Stimulated activated naive CD8-positive, alpha-beta T cell treated with anti-CD3 and anti-CD28 coated beads, Interleukin-15, amount 100 ng/mL, for 72 hours (primary cell): ENCODE results near the gene UBL7.
A peak's percentile ranks its signal among the peaks of the same experiment; 100 is the strongest.

ENCODE experiments used
- ATAC-seq: fragments of 150-1000 bp; cut with Tn5 transposase; 2 replicates; pipeline ENCODE4 v1.10.0; 2021; ENCODE audit warnings: mild to moderate bottlenecking, moderate library complexity
- DNase-seq, 2 donors: peaks; one replicate each; pipeline ENCODE4 v3.0.0; 2021 to 2022
- H3K27ac Mint-ChIP-seq, 2 donors: one replicate each; pipeline ENCODE4 v1.8.0; 2022; ENCODE audit warnings: mild to moderate bottlenecking in 2 of 2, mixed read lengths in 2 of 2, moderate library complexity in 2 of 2
- H3K27me3 Mint-ChIP-seq: one replicate; pipeline ENCODE4 v1.8.0; 2022; ENCODE audit warnings: mixed read lengths
- H3K4me1 Mint-ChIP-seq: one replicate; pipeline ENCODE4 v1.8.0; 2022; ENCODE audit warnings: mild to moderate bottlenecking, mixed read lengths
- H3K4me3 Mint-ChIP-seq, 2 donors: one replicate each; pipeline ENCODE4 v1.8.0; 2022; ENCODE audit warnings: mild to moderate bottlenecking in 2 of 2, mixed read lengths in 2 of 2, moderate library complexity in 1 of 2
- H3K9me3 Mint-ChIP-seq, 2 donors: one replicate each; pipeline ENCODE4 v1.8.0; 2022; ENCODE audit warnings: mixed read lengths in 2 of 2

The UBL7 gene

DNA sequence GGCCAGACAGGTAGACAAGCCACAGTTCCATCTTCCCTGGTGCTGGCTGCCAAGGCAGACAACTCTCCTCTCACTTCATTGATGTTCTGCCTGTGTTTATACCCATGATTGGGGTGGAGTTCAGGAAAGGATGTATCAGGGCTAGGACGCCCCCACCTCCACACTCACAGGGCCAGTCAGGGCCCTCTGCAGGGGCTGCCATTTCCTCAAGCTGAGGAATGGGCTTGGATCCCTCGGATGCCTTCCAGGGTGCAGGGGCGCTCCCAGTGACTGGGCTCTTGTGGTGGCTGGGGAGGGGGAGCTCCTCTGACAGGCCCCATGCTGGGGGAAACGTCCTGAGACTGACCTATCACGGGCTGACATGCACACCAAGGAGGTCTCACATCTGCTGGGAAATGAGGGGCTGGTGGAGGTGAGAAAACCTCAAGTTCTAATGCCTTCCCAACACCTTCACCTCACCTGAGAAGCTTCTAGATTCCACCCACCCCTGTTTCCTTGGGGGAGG lies 58.6 kb downstream of the UBL7 start:
- peak; percentile 27 for ATAC-seq
- no peaks in the 10 kb centered on the region for H3K27me3 Mint-ChIP-seq
- H3K27ac Mint-ChIP-seq: peak overlapping the region; percentile 81 to 90
- no peaks in the 10 kb centered on the region for H3K9me3 Mint-ChIP-seq
- H3K4me3 Mint-ChIP-seq: peak overlapping the region; percentile 24 to 51
- no peak for DNase-seq
- peaks cover 94% of the 10 kb centered on the region for H3K4me1 Mint-ChIP-seq

DNA sequence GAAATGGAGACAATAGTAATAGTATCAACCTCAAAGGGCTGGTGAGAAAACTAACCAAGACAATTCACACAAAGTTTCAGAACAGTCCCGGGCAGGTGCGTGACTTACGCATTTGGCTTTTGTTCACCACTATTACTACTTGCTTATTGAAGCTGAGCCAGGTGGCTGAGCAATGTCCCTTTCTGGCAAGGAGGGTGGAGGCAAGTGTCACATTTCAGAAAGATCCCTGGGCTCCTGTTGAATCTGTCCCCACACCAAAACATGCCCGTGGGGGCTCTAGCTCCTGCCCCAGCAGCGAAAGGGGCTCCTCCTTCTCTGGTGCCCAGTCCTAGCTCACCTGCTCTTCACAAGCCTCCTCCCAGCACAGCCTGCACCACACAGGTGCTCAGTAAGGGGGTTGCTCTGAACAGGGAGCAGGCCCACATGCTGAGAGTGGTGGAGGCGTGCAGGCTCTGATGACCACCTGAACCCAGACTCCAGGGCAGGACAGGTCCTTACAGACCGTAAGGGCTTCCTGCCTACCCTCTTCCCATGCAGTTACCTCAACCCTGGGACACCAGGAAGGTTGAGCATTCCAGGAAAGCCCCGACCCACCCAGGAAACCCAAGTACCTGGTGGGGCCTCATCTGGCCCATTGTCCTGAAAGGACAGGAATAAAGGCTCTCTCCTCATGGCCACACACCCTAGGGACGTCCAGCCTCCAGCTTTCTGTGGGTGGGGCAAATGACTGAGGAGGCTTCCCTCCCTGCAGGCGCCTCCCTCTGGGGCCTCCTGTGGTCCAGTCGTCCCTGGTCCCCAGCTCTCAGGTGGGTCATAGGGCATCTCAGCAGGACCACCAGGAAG lies 59.8 kb downstream of the UBL7 start:
- Mint-ChIP-seq H3K4me3 (peak overlapping the region; percentile 24 to 51), H3K4me1 (peaks cover 94% of the 10 kb centered on the region), H3K27me3 (no peaks in the 10 kb centered on the region), H3K27ac (peak overlapping the region; percentile 88 to 90), H3K9me3 (no peaks in the 10 kb centered on the region)
- peak; percentile 54 to 74 for DNase-seq
- peak; percentile 29 for ATAC-seq

DNA sequence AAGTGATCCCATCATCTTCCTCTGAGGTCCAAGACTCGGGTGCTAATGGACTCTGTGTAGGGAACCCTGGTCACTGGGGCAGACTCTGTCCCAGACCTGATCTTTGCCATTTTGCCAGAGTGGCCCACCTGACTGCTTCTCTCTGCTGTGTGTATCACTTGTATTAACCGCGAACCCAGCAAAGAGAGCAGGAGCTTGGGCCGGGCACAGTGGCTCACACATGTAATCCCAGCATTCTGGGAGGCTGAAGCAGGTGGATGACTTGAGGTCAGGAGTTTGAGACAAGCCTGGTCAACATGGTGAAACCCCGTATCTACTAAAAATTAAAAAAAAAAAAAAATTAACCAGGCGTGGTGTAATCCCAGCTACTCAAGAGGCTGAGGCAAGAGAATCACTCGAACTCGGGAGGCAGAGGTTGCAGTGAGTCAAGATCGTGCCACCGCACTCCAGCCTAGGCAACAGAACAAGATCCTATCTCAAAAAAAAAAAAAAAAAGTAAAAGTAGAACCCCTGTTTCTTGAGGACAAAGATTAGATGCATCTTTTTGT lies 60.6 kb downstream of the UBL7 start:
- DNase-seq (peak; percentile 50 to 69), ATAC-seq (peak; percentile 3)

DNA sequence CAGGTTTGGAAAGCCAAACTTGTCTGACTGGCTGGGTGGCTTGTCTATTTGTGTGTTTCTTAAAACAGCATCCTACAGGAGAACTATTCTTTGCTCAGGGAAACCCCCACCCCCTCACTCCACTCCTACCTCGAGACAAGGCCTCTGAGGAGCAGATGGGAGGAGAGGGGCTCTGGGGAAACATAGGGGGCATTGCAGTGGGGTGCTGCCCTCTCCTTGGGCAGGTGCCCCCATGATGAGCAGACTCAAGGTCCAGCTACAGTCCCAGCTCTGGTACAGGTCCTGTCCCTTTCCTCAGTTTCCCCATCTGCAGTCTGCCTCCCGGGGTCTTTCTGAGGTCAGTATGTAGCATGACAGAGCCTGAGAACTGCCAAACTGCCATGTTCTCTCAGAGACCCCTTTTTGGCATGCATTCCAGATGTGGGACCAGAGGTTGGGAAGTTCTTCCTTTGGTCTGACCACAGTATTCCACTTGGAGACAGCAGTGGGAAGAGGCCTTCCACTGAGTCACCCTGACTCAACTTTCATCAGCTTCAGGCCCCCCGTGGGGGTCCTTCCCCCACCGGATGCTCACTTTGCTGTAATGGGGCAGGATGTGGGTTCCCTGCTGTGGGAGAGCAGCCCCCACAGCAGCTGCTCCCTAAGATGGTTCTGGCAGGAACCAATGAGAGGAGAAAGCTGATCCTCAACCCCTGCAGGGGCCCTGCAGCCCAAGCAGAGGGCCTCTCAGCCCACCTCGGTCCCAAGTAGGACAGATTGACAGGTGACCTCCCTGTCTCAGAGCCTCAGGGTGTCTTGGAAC lies 61.2 kb downstream of the UBL7 start:
- DNase-seq: peak; percentile 59 to 80
- peaks cover 99% of the 10 kb centered on the region for H3K4me1 Mint-ChIP-seq
- peak overlapping the region; percentile 24 to 51 for H3K4me3 Mint-ChIP-seq
- H3K27me3 Mint-ChIP-seq: no peaks in the 10 kb centered on the region
- H3K9me3 Mint-ChIP-seq: no peaks in the 10 kb centered on the region
- peak; percentile 41 for ATAC-seq
- H3K27ac Mint-ChIP-seq: peak overlapping the region; percentile 88 to 90

More for the DNA sequence above, 60.6 kb downstream of the UBL7 start:
- Mint-ChIP-seq H3K4me1 (peaks cover 94% of the 10 kb centered on the region), H3K4me3 (peak overlapping the region; percentile 24 to 51), H3K9me3 (no peaks in the 10 kb centered on the region), H3K27ac (peak overlapping the region; percentile 88 to 90), H3K27me3 (no peaks in the 10 kb centered on the region)

DNA sequence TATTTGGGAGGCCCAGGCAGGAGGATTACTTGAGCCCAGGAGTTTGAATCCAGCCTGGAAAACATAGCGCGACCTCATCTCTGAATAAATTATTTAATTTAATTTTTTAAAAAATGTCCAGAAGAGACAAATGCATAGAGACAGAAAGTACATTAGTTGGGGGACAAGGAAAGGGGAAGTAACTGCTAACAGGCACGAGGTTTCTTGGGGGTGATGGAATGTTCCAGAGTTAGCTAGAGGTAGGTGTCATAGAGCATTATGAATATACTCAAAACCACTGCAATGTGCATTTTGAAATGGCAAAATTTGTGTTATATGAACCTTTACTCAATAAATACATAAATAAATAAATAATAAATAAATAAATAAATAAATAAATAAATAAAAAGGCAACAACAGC lies 61.9 kb downstream of the UBL7 start:
- no peak for DNase-seq
- no peak for ATAC-seq
- H3K27me3 Mint-ChIP-seq: no peaks in the 10 kb centered on the region
- H3K4me3 Mint-ChIP-seq: peak overlapping the region in 1 of 2 donors; percentile 55
- H3K4me1 Mint-ChIP-seq: peaks cover 99% of the 10 kb centered on the region
- no peaks in the 10 kb centered on the region for H3K9me3 Mint-ChIP-seq
- H3K27ac Mint-ChIP-seq: peak overlapping the region in 1 of 2 donors; percentile 95

DNA sequence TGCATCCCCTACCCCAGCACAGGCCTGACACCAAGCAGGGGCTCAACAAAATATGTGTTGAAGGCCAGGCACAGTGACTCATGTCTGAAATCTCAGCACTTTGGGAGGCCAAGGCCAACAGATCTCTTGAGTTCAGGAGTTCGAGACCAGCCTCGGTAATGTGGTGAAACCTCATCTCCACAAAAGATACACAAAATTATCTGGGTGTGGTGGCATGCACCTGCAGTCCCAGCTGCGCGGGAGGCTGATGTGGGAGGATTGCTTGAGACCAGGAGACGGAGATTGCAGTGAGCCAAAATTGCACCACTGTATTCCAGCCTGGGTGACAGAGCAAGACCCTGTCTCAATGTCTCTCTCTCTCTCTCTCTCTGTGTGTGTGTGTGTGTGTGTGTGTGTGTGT lies 62.8 kb downstream of the UBL7 start:
- Mint-ChIP-seq H3K27ac (peak overlapping the region; percentile 95 to 96), H3K4me1 (peaks cover 99% of the 10 kb centered on the region), H3K27me3 (no peaks in the 10 kb centered on the region), H3K9me3 (no peaks in the 10 kb centered on the region), H3K4me3 (peak overlapping the region; percentile 63 to 81)
- ATAC-seq (no peak), DNase-seq (no peak)

DNA sequence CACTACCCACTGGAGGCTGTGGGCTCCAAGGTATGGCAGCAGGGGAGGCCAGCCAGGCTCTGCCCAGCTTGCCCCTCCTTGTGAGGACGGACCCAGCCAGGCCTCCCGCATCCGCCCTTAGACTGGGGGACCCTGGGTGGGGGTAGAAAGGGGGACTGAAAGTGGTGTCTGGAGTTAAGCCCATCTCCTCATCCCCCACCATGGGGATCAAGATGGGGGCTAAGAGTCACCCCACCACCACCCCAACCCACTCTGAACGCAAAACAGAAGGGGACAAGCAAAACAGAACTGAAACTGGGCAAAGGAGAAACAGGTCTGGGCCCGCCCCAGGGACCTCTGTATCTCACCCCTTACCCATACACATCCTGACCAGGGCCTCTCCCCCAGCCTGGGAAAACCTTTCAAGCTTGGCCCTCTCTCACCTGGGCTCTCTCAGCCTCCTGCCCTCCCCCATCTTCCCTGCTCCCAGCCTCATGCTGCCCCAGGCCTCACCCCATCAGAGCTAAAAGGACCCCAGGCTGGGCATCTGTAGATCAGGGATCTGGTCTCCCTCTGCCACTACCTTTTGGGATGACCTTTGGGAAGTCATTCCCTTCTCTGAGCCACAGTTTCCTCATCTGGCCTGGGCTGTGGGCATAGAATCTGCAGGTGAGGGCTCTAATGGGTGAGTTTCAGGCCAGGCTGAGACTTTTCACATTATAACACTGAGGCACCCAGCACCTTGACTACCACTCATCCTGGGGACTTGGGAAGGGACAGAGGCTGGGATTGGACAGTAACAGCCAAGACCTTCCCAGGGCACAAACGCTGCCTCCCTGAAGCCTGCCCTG lies 63.5 kb downstream of the UBL7 start:
- no peaks in the 10 kb centered on the region for H3K9me3 Mint-ChIP-seq
- H3K27me3 Mint-ChIP-seq: no peaks in the 10 kb centered on the region
- DNase-seq: no peak
- H3K4me3 Mint-ChIP-seq: peak overlapping the region; percentile 63 to 81
- no peak for ATAC-seq
- H3K4me1 Mint-ChIP-seq: peaks cover 99% of the 10 kb centered on the region
- H3K27ac Mint-ChIP-seq: peak overlapping the region; percentile 95 to 96

DNA sequence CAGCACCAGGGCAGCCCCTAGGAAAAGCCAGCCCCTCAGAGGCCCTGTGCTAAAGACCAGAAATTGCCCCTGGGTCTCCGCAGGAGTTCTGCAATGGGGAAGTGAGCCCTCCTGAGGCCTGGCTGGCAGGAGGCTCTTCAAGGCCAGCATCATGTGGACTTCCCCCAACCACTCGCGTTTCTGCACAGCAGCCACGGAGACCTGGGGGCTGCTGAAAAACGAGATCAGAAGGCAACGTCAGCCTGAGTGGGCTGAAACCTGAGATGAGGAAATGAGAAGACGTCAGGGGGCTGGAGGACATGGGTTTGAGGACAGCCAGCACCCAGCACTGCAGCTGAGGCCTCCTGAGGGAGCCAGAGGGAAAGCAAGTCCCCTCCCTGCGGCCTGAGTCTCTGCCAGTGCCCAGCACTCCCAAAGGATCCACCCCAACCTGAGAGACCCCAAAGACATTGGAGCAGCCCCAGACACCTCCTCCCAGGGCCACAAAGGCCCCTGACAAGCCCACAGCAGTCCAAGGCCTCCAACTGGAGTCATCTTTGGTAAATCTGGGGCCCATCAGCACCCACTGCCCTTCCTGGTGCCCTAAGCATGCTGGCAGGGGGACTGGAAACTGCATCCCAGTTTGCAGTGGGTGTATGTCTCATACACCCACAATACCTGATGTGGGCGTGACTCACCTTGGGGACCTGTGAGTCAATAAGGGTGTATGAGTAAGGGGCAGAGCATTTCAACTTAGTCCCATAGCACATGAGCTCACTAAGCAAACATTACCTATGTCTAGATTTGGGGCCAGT lies 64.3 kb downstream of the UBL7 start:
- DNase-seq: peak; percentile 41 to 77
- Mint-ChIP-seq H3K9me3 (no peaks in the 10 kb centered on the region), H3K4me3 (peak overlapping the region; percentile 63 to 81), H3K27ac (peak overlapping the region; percentile 95 to 96), H3K4me1 (peaks cover 99% of the 10 kb centered on the region), H3K27me3 (no peaks in the 10 kb centered on the region)
- ATAC-seq: peak; percentile 69

DNA sequence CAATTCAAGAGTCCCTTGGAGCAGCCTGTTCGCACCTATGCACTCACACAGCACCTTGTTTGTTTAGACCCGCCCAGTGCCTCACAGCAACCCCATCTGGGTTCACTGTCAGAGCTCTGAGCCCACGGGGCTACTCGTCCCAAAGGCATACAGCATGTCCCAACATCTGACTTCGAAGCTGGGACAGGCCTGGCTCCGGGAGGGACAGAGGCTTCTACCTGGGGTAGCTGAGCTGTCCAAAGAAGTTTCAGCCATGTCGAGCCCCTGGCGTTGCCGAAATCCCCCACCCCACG lies 64.9 kb downstream of the UBL7 start:
- H3K4me3 Mint-ChIP-seq: peak overlapping the region; percentile 2 to 63
- ATAC-seq (no peak), DNase-seq (no peak)
- H3K9me3 Mint-ChIP-seq: no peaks in the 10 kb centered on the region
- peaks cover 99% of the 10 kb centered on the region for H3K4me1 Mint-ChIP-seq
- H3K27ac Mint-ChIP-seq: peak overlapping the region; percentile 52 to 96
- H3K27me3 Mint-ChIP-seq: no peaks in the 10 kb centered on the region
